Adipocyte (in vitro differentiated cells): ENCODE data around the gene SLC39A11.

ENCODE experiments used
- DNase-seq: peaks from one replicate; pipeline ENCODE4 v3.0.0-alpha.2; 2015; ENCODE audit warnings: low read depth
- H3K27me3 ChIP-seq: replicated peaks from 2 replicates; pipeline ENCODE4 v1.7.0; 2013; ENCODE audit warnings: mild to moderate bottlenecking, low read length, moderate library complexity; ENCODE audit not compliant: control insufficient read depth, insufficient read depth
- H3K36me3 ChIP-seq: 2 replicates; pipeline ENCODE4 v1.7.0; 2013; ENCODE audit warnings: low read length, mild to moderate bottlenecking, moderate library complexity; ENCODE audit not compliant: control insufficient read depth, insufficient read depth, severe bottlenecking
- H3K4me1 ChIP-seq: 2 replicates; pipeline ENCODE4 v1.7.0; 2013; ENCODE audit warnings: mild to moderate bottlenecking, low read length, moderate library complexity; ENCODE audit not compliant: control insufficient read depth, insufficient read depth
- H3K4me3 ChIP-seq: 2 replicates; pipeline ENCODE4 v1.7.0; 2013; ENCODE audit warnings: mild to moderate bottlenecking, low read length, moderate library complexity
- H3K9ac ChIP-seq: 2 replicates; pipeline ENCODE4 v1.7.0; 2013; ENCODE audit warnings: mild to moderate bottlenecking, low read length, moderate library complexity
- H3K9me3 ChIP-seq: 2 replicates; pipeline ENCODE4 v1.7.0; 2013; ENCODE audit warnings: mild to moderate bottlenecking, low read length, moderate library complexity; ENCODE audit not compliant: control insufficient read depth

The SLC39A11 gene

GRCh38 chr17:72970246-72970645 lies 122.2 kb downstream of the SLC39A11 start:
- no peaks in the 10 kb centered on the region for H3K36me3 ChIP-seq
- no peaks in the 10 kb centered on the region for H3K9me3 ChIP-seq
- no peaks in the 10 kb centered on the region for H3K27me3 ChIP-seq
- H3K4me1 ChIP-seq = no peaks in the 10 kb centered on the region
- H3K4me3 ChIP-seq = no peak overlapping the region
- H3K9ac ChIP-seq = no peak overlapping the region
- no peak for DNase-seq

- Histone ChIP-seq H3K27me3 (no peaks in the 10 kb centered on the region), H3K9ac (no peak overlapping the region), H3K36me3 (no peaks in the 10 kb centered on the region), H3K4me1 (no peaks in the 10 kb centered on the region), H3K4me3 (no peak overlapping the region), H3K9me3 (no peaks in the 10 kb centered on the region)
- DNase-seq = no peak
Observed at GRCh38 chr17:72969293-72969906, 123.1 kb downstream of the SLC39A11 start.

GRCh38 chr17:72968798-72969197 lies 123.7 kb downstream of the SLC39A11 start:
- H3K9me3 ChIP-seq = no peaks in the 10 kb centered on the region
- no peaks in the 10 kb centered on the region for H3K27me3 ChIP-seq
- no peaks in the 10 kb centered on the region for H3K36me3 ChIP-seq
- H3K4me1 ChIP-seq = no peaks in the 10 kb centered on the region
- DNase-seq = no peak
- no peak overlapping the region for H3K9ac ChIP-seq
- no peak overlapping the region for H3K4me3 ChIP-seq

DNA sequence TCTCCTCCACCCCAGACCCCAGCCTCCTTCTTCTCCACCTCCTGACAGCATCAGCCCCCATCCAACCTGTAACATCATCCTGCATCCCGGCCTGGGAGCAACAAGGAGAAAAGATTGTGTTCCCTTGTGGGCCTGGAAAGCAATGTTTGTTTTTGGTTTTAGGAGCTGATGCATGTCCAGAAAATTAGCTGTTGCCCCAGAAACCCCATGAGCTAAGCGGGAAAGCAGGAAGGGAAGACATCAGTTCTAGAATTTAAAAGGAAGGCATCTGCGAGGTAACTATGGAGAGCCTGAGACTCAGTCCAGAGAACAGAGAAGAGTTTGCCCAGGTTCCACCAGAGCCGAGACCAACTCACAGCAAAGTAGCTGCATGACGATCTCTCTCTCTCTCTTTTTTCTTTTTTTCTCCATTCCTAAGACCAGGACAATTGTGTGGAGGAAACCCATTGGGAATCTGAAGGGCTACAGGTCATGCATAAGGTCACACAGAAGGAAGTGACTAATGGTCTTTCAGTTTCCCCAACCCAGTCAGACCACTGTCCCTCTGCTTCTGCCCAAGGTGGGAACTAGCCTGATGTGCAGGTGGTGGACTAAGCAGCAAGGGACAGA lies 124.4 kb downstream of the SLC39A11 start:
- Histone ChIP-seq H3K4me1 (no peaks in the 10 kb centered on the region), H3K9me3 (no peaks in the 10 kb centered on the region), H3K36me3 (no peaks in the 10 kb centered on the region), H3K27me3 (no peaks in the 10 kb centered on the region), H3K4me3 (no peak overlapping the region), H3K9ac (no peak overlapping the region)
- DNase-seq = no peak

GRCh38 chr17:72967277-72967970 lies 125.1 kb downstream of the SLC39A11 start:
- no peaks in the 10 kb centered on the region for H3K36me3 ChIP-seq
- no peak for DNase-seq
- no peaks in the 10 kb centered on the region for H3K27me3 ChIP-seq
- no peak overlapping the region for H3K9ac ChIP-seq
- no peaks in the 10 kb centered on the region for H3K4me1 ChIP-seq
- H3K4me3 ChIP-seq = no peak overlapping the region
- no peaks in the 10 kb centered on the region for H3K9me3 ChIP-seq

- Histone ChIP-seq H3K4me1 (no peaks in the 10 kb centered on the region), H3K4me3 (no peak overlapping the region), H3K9ac (no peak overlapping the region), H3K9me3 (no peaks in the 10 kb centered on the region), H3K36me3 (no peaks in the 10 kb centered on the region), H3K27me3 (no peaks in the 10 kb centered on the region)
- no peak for DNase-seq
Observed at GRCh38 chr17:72962106-72962505, 130.4 kb downstream of the SLC39A11 start.

- no peak overlapping the region for H3K4me3 ChIP-seq
- peaks cover 4% of the 10 kb centered on the region for H3K4me1 ChIP-seq
- H3K9ac ChIP-seq = no peak overlapping the region
- H3K36me3 ChIP-seq = no peaks in the 10 kb centered on the region
- DNase-seq = no peak
- no peaks in the 10 kb centered on the region for H3K27me3 ChIP-seq
- H3K9me3 ChIP-seq = no peaks in the 10 kb centered on the region
Observed at GRCh38 chr17:72955391-72956140, 136.9 kb downstream of the SLC39A11 start.

- H3K4me1 ChIP-seq = peaks cover 4% of the 10 kb centered on the region
- no peaks in the 10 kb centered on the region for H3K9me3 ChIP-seq
- H3K27me3 ChIP-seq = no peaks in the 10 kb centered on the region
- no peak for DNase-seq
- no peak overlapping the region for H3K9ac ChIP-seq
- H3K36me3 ChIP-seq = no peaks in the 10 kb centered on the region
- no peak overlapping the region for H3K4me3 ChIP-seq
Observed at GRCh38 chr17:72954579-72954978, 137.9 kb downstream of the SLC39A11 start.

DNA sequence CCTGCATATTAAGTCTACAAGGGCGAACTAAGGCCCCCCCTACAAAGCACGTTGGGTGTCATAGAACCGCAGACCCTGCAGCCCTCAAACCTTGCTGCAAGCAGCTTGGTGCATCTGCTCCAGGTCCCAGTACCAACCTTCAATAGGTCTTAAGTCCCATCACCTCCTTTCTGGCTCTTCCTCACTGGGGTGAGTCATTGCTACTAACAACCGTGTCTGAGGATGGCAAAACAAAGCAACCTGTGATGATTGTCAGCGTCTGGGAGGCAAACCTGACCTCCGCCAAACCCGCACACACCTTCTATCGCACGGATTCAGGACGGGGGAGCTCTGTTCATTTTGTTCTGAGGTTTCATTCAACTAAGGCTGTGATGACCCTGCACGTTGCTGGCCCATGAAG lies 138.9 kb downstream of the SLC39A11 start:
- Histone ChIP-seq H3K36me3 (no peaks in the 10 kb centered on the region), H3K4me3 (no peak overlapping the region), H3K4me1 (peaks cover 4% of the 10 kb centered on the region), H3K9ac (no peak overlapping the region), H3K9me3 (no peaks in the 10 kb centered on the region), H3K27me3 (no peaks in the 10 kb centered on the region)
- DNase-seq = no peak

DNA sequence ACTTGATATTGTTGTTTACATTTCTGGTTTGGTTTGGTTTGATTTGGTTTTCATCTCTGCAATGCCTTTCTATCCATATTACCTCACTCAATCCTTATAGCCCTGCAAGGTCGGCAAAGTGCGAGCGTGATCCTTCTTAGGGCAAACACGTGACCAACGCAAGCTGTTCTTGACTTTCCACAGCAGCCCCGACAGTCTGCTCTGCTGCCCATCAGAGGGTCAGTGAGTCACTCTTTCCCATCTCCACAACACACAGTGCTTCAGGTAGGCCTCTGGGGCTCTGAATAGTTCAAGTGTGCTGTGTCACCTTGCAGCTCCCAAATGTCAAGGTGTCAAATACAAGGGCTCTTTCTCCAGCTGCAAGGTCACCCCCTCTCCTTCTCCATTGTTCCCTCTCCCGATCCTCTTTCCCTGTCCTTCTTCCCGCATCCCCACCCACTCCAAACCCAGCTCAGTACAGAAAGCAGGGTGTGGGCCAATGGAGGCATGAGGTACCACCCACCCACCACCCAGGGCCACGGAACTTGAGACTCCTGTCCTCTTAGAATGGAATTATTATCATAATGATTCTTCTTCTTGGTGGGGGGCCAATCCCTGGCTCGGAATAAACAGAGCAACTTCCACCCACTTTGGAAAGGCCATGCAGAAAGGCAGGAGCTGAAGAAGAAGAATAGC lies 139.7 kb downstream of the SLC39A11 start:
- Histone ChIP-seq H3K9me3 (no peaks in the 10 kb centered on the region), H3K9ac (no peak overlapping the region)
- no peak for DNase-seq

DNA sequence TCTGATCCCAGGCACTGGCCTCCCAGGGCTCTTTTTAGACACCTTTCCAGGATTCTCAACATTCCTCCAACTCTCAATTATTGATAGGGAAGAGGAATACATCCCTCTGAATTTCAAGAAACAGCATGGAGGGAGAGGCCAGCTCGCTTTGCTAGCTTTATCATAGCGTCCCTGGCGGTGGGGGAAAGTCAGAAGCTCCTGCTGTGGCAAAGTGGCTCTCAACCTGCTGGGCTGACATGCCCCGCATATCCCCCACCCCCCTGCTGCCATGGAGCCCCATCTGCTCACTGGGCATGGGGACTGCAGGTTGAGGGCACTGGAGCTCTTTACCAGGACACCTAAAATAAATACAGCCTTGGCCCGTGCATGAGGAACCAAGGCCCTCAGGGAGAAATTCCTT lies 140.3 kb downstream of the SLC39A11 start:
- H3K9me3 ChIP-seq = no peaks in the 10 kb centered on the region
- DNase-seq = no peak
- H3K4me3 ChIP-seq = no peak overlapping the region
- H3K9ac ChIP-seq = no peak overlapping the region
- H3K36me3 ChIP-seq = no peaks in the 10 kb centered on the region
- H3K27me3 ChIP-seq = no peaks in the 10 kb centered on the region
- peaks cover 4% of the 10 kb centered on the region for H3K4me1 ChIP-seq

More for the DNA sequence above, 139.7 kb downstream of the SLC39A11 start:
- H3K4me1 ChIP-seq = peaks cover 4% of the 10 kb centered on the region
- no peaks in the 10 kb centered on the region for H3K27me3 ChIP-seq
- H3K4me3 ChIP-seq = no peak overlapping the region
- H3K36me3 ChIP-seq = no peaks in the 10 kb centered on the region
